Spleen (tissue), 10 donors: ENCODE results near the gene KASH5. TPM values are rescaled to one million over a fixed set of nuclear protein-coding genes. Genes with fewer than 3 reads are reported as not detected.

ENCODE experiments used
- polyA plus RNA-seq, 3 donors: library from polyadenylated mRNA; stranded (reverse); fragments of 200-250 nt; gene quantifications; one replicate each; pipeline ENCODE4 v1.2.1, GENCODE V29; 2013
- total RNA-seq, 7 donors: library from RNA; depleted of rRNA in 3 of 7; stranded (reverse); fragments of >200 nt in 3 of 7; fragmentation: NEBNext Ultra II Directional in 4 of 7; extraction: Animal tissue kit (Norgen Biotek cat#: 25700) in 4 of 7; gene quantifications; one replicate each; pipeline versions ENCODE4 v1.1.0 to v1.2.1, GENCODE V29; 2016 to 2021
- donor health status: healthy with polysubstance abuse.
- donor health status: DM: no; HTN: no; CAD: no; lungs with moderate emphysema.
- donor health status: DM: no; HTN: no; CAD: no.
- donor health status: Bipolar disorder and iron deficiency.
- donor health status: healthy.
- donor health status: DM: no; HTN: no; CAD: no.
- donor health status: DM: yes; HTN: yes; CAD: no.

Gene KASH5
- total and polyA plus RNA-seq, 10 donors = 0.11 to 0.41 (median 0.26) TPM; not detected in 6

Other genes starting within 250 kb of the KASH5 start
- under 1 TPM in 2 of 7 donors, not detected in 5; 0.27 to 0.47 TPM for gene HRC, start 232.9 kb upstream of the KASH5 start, total RNA-seq
- under 1 TPM; 0.07 to 0.27 (median 0.22) TPM for gene HRC, start 232.9 kb upstream of the KASH5 start, polyA plus RNA-seq
- 10 to 100 TPM in 5 of 7 donors, 1 to 10 TPM in 2; 3.6 to 28.7 (median 13.2) TPM for gene TRPM4, start 230.5 kb upstream of the KASH5 start, total RNA-seq
- 10 to 100 TPM in 1 of 3 donors, 1 to 10 TPM in 2; 3.3 to 18.7 (median 4.6) TPM for gene TRPM4, start 230.5 kb upstream of the KASH5 start, polyA plus RNA-seq
- gene SLC6A16, start 63.1 kb upstream of the KASH5 start, total RNA-seq = 1 to 10 TPM; 2.1 to 6.9 (median 5.0) TPM
- 1 to 10 TPM; 2.7 to 5.0 (median 2.7) TPM for gene SLC6A16, start 63.1 kb upstream of the KASH5 start, polyA plus RNA-seq
- gene CD37, start 52.8 kb upstream of the KASH5 start, total RNA-seq = 100 to 1,000 TPM; 297 to 516 (median 398) TPM
- gene CD37, start 52.8 kb upstream of the KASH5 start, polyA plus RNA-seq = 100 to 1,000 TPM; 401 to 452 (median 405) TPM
- gene TEAD2, start 25.8 kb upstream of the KASH5 start, total RNA-seq = 10 to 100 TPM in 6 of 7 donors, 1 to 10 TPM in 1; 8.9 to 24.7 (median 15.8) TPM
- gene TEAD2, start 25.8 kb upstream of the KASH5 start, polyA plus RNA-seq = 1 to 10 TPM; 5.8 to 8.4 (median 5.8) TPM
- gene DKKL1, start 24.4 kb upstream of the KASH5 start, total RNA-seq = under 1 TPM in 2 of 7 donors, not detected in 5; 0.57 to 0.79 TPM
- gene DKKL1, start 24.4 kb upstream of the KASH5 start, polyA plus RNA-seq = 1 to 10 TPM in 1 of 3 donors, under 1 TPM in 1, not detected in 1; 0.57 to 1.1 TPM
- gene PTH2, start 35.2 kb downstream of the KASH5 start, total RNA-seq = not detected
- gene PTH2, start 35.2 kb downstream of the KASH5 start, polyA plus RNA-seq = not detected
- not detected for gene GFY, start 37.1 kb downstream of the KASH5 start, total RNA-seq
- not detected for gene GFY, start 37.1 kb downstream of the KASH5 start, polyA plus RNA-seq
- under 1 TPM in 2 of 7 donors, not detected in 5; 0.10 to 0.13 TPM for gene SLC17A7, start 53.3 kb downstream of the KASH5 start, total RNA-seq
- under 1 TPM; 0.07 to 0.12 (median 0.10) TPM for gene SLC17A7, start 53.3 kb downstream of the KASH5 start, polyA plus RNA-seq
- 10 to 100 TPM; 76.0 to 94.3 (median 86.1) TPM for gene PIH1D1, start 63.6 kb downstream of the KASH5 start, total RNA-seq
- 100 to 1,000 TPM in 2 of 3 donors, 10 to 100 TPM in 1; 85.3 to 140 (median 118) TPM for gene PIH1D1, start 63.6 kb downstream of the KASH5 start, polyA plus RNA-seq
- gene ALDH16A1, start 65.0 kb downstream of the KASH5 start, total RNA-seq = 10 to 100 TPM; 38.7 to 50.2 (median 45.8) TPM
- 10 to 100 TPM; 54.9 to 99.9 (median 94.9) TPM for gene ALDH16A1, start 65.0 kb downstream of the KASH5 start, polyA plus RNA-seq
- gene FLT3LG, start 86.0 kb downstream of the KASH5 start, total RNA-seq = 10 to 100 TPM; 11.2 to 32.8 (median 24.1) TPM
- 10 to 100 TPM; 16.4 to 26.4 (median 19.9) TPM for gene FLT3LG, start 86.0 kb downstream of the KASH5 start, polyA plus RNA-seq
- 1,000 to 10,000 TPM; 2,521 to 3,132 (median 2,768) TPM for gene RPL13A, start 99.4 kb downstream of the KASH5 start, total RNA-seq
- gene RPL13A, start 99.4 kb downstream of the KASH5 start, polyA plus RNA-seq = 1,000 to 10,000 TPM; 6,561 to 7,408 (median 7,261) TPM
- 1,000 to 10,000 TPM; 1,555 to 3,509 (median 2,434) TPM for gene RPS11, start 108.2 kb downstream of the KASH5 start, total RNA-seq
- over 10,000 TPM in 2 of 3 donors, 1,000 to 10,000 TPM in 1; 8,326 to 12,835 (median 11,104) TPM for gene RPS11, start 108.2 kb downstream of the KASH5 start, polyA plus RNA-seq
- gene FCGRT, start 124.4 kb downstream of the KASH5 start, total RNA-seq = 100 to 1,000 TPM; 273 to 616 (median 435) TPM
- 100 to 1,000 TPM; 144 to 364 (median 279) TPM for gene FCGRT, start 124.4 kb downstream of the KASH5 start, polyA plus RNA-seq
- gene RCN3, start 139.8 kb downstream of the KASH5 start, total RNA-seq = 10 to 100 TPM; 18.9 to 44.2 (median 42.8) TPM
- 10 to 100 TPM; 25.0 to 99.2 (median 89.9) TPM for gene RCN3, start 139.8 kb downstream of the KASH5 start, polyA plus RNA-seq
- 10 to 100 TPM; 58.6 to 73.8 (median 70.0) TPM for gene NOSIP, start 192.3 kb downstream of the KASH5 start, total RNA-seq
- 100 to 1,000 TPM; 129 to 152 (median 149) TPM for gene NOSIP, start 192.3 kb downstream of the KASH5 start, polyA plus RNA-seq
- gene PRRG2, start 193.1 kb downstream of the KASH5 start, total RNA-seq = 1 to 10 TPM in 5 of 7 donors, under 1 TPM in 2; 0.37 to 7.9 (median 1.3) TPM
- gene PRRG2, start 193.1 kb downstream of the KASH5 start, polyA plus RNA-seq = 1 to 10 TPM in 2 of 3 donors, under 1 TPM in 1; 0.91 to 2.3 (median 1.3) TPM
- gene PRR12, start 202.9 kb downstream of the KASH5 start, total RNA-seq = 10 to 100 TPM; 18.8 to 44.3 (median 34.6) TPM
- 10 to 100 TPM in 1 of 3 donors, 1 to 10 TPM in 2; 3.7 to 21.4 (median 3.9) TPM for gene PRR12, start 202.9 kb downstream of the KASH5 start, polyA plus RNA-seq